SH-SY5Y (cell line): ENCODE measurements around the gene CLMN.
A peak's percentile ranks its signal among the peaks of the same experiment; 100 is the strongest.

ENCODE experiments used
- GATA2 ChIP-seq: IDR thresholded peaks from 2 replicates; pipeline ENCODE4 v1.6.1; 2011; ENCODE audit warnings: mild to moderate bottlenecking, low read depth, low read length
- GATA3 ChIP-seq: IDR thresholded peaks from 2 replicates; pipeline ENCODE4 v1.6.1; 2011; ENCODE audit warnings: low read depth, mild to moderate bottlenecking, low read length, moderate library complexity

CLMN gene

DNA sequence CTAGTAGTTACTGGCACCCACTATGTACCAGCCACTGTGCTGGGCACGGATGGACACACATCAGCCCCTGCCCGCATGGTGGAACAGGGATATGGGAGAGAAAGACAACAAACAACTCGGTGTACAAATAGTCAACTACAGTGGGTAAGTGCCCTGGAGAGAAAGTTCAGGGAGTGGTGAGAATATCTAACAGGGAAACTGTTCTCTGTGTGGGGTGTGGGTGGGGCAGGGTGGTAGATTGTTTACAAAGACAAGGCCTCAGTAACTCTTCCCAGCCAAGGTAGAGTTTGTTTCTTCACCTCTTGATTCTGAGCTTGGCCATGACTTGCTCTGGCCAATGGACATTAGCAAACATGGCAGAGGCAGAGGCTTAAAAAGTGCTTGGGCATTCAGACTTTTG, 12.9 kb upstream of the CLMN start:
- no peak for TF ChIP-seq GATA3
- TF ChIP-seq GATA2, result no peak

DNA sequence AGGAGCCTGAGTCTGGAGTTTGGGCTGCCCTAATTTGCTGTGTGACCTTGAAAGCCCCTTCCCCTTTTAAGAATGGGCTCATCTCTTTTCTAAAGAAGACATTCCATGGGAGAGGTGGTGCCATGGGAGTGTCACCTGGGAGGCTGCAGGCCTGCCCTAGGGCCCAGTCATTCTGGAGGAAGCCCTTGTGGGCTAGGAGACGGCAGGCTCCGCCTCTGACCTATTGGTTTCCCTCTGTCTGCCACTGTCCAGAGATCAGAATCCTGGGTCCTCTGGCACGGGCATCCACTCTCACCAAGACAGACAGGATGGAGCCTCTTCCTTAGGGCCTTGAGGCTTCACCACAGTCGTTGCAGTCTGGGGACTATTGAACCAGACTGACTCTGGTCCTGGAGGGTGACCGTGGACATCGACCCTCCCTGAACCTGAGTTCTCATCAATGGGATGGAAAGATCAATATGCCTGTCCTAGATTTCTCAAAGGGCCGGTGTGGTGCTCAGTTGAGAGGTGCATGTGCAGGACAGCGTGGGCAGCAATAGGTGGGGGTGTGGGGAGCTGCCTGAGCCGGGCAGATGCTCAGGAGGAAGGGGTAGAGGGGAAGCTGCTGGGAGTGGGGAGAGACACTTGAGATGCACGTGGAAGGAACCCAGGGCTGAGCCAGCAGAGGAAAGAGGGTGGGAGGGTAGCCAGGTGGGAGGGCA, 12.2 kb upstream of the CLMN start:
- TF ChIP-seq GATA3 (no peak), GATA2 (no peak)

DNA sequence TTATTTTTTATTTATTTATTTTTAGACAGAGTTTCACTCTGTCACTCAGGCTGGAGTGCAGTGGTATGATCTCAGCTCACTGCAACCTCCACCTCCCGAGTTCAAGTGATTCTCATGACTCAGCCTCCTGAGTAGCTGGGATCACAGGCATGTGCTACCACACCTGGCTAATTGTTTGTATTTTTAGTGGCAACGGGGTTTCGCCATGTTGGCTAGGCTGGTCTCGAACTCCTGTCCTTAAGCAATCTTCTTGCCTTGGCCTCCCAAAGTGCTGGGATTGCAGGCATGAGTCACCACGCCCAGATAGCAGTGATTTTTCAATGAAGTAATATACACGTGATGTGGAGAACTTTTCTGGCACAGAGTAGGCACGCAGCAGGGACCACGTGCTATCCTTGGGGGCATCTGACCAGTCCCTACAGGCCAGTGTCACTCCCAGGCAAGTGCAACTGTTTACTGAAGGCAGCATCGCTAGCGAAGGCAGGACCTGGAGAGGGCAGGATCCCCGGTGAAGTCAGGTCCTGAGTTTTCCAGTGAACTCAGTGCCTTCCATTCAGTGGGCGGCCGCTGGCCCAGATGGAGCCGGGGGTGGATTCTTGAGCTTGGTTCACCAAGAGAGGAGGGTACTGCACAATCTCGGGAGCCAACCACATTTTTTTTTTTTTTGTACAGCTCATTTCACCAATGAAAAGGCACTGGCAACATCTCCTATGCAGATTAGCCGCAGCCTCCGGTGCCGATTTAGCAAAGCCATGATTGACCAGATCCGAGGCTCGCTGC, 11.1 kb upstream of the CLMN start:
- TF ChIP-seq GATA3 (no peak), GATA2 (no peak)

DNA sequence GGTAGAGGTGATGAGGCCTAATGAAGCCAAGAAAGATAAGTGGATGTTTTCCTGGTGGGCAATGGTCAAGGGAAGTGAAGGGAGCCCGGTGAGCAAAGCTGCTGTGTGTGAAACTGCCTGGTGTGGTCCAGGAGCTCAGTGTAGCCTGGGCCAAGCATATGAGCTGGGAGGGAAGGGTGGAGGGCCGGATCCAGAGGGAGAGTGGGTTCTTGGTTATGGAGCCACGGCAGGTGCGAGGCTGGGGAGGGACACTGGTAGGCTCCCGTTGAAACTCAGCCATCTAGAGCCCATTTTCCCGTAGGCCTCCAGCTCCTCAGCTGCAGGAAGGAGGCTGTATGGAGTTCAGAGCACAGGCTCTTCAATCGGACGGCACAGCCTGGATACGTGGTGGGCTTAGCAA, 10.2 kb upstream of the CLMN start:
- TF ChIP-seq GATA3 (no peak), GATA2 (no peak)

DNA sequence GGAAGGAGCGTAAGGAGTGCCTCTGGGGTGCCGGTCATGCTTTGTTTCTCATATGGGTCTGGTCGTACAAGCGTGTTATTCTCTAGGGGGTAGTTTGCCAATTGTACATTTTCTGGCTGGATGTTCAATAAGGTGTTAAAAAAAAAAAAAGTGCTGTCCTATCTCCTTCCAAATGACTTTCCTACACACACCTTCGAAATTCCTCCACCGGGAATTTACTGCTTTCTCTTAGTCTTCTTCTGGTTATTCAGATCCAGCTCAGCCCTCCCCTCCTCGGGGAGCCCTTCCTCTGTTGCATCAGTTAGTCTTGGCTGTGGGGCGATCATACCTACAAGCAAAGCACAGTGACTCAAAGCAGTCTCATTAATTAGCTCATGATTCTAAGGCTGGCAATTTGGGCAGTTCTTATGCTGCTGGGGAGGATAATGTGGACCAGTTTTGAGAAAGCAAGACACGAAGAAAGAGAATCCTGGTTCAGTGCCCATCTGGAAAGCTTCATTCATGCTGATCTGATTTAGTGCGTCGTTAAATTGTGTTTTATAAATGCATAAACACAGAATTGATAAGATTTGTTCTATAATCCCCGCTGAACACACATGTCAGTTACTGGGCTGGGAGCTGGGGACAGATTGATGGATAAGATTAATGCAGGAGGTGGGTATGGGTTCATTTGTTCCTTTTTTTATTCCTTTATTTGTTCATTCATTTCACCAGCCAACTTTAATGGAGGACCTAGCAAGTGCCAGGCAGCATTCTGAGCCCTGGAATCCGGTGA, 9.2 kb upstream of the CLMN start:
- TF ChIP-seq GATA3 (no peak; the same call in 1 of the 2 replicates), GATA2 (peak; percentile 94)

DNA sequence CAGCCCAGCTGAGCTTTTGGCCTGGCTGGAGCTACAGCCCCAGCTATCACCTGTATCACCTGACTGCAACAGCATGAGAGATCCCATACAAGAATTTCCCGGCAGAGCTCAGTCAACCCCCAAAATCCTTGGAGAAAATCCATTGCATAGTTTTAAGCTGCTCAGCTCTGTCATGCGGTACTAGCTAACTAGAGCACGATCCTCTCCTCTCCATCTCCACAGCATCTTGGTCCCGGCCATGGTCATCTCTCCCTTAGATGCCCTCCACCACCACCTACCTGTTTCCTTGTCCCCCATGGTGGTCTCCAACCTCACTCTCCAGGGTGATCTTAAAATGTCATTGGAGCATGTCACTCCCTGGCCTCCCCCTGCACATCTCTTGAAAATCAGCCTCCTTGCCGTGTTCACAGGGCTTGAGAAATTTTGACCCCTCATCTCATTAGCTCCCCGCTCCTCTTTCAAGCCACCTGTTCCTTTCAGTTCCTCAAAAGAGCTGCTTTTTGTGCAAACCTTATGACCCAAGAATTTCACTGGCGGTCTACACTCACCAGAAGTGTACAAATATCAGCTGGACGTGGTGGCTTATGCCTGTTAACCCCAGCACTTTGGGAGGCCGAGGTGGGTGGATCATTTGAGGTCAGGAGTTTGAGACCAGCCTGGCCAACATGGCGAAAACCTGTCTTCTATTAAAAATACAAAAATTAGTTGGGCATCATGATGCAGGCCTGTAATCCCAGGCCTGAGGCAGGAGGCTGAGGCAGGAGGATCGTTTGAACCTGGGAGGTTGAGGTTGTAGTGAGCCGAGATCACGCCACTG, 8.1 kb upstream of the CLMN start:
- no peak for TF ChIP-seq GATA3
- TF ChIP-seq GATA2, result no peak

DNA sequence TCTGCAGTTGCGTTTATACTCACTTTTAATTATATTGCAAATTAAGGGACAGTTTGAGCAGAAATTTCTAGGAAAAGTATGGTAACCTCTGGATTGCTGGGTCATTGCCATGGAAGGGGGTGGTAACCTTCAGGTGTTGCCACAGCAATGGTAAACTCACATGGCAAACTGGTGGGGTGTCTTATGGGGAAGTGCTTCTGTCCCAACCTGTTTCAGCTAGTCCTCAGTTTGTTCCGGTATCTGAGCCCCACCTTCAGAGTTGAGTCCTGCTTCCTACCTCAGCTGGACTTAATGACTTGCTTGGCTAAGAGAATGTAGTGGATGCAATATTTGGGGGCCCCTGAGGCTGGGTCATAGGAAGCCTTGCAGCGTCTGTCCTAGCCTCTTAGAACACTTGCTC, 7.3 kb upstream of the CLMN start:
- TF ChIP-seq GATA3 (no peak), GATA2 (no peak)

DNA sequence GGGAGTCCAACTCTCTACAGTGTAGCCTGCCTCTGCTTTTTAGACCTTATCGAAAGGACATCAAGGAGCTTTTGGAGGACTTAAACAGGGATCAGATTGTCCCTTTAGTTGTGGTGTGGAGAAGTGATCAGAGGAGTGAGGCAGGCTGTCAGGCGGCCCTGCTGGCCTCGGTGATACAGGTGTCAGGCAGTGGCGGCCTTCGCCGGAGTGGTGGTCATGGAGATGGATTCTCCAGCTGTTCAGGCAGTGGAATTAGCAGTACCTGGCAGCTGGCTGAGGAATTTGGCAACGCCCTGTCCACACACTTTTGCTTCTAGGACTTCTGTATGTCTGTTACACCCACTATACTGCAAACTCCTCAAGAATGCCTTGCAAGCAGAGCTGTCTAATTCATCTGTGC, 4.2 kb upstream of the CLMN start:
- no peak for TF ChIP-seq GATA3
- TF ChIP-seq GATA2, result no peak

DNA sequence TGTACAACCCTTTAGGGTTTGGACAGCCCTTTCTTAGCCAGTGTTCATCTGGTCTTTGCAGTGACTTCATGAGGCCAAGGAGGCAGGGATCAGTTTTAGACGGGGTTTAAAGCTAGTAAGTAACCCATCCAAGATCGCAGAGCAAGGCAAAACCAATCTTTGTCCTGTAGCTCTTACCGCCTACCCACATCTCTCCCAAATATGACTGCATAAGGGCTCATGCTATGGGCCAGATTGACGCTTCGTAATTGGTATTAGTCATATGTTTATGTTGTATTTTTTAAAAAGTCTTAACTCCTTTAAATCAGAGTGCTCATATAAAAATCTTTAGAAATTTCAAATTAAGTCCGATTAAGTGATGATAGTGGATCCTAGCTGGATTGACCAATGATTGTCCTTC, 3.7 kb upstream of the CLMN start:
- TF ChIP-seq GATA3, result no peak
- no peak for TF ChIP-seq GATA2

DNA sequence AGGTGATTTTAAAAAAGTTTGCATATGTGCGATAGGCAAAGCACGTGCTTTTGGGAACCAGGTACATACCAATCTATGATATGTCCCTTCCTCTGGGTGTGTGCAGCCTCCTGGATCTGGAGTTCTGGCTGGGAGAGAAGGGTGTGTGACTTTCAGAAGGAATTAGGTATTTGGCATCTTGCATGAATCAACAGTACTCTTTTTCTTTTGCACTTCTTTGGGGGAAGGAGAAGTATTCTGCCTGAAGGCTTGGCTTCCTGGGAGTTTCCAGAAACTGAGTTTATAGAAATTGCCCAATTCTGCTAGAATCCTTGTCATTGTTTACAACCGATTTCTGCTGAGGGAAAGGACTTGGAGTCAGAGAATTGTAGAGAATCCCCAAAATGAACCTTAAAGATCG, 2.9 kb upstream of the CLMN start:
- no peak for TF ChIP-seq GATA2
- no peak for TF ChIP-seq GATA3

DNA sequence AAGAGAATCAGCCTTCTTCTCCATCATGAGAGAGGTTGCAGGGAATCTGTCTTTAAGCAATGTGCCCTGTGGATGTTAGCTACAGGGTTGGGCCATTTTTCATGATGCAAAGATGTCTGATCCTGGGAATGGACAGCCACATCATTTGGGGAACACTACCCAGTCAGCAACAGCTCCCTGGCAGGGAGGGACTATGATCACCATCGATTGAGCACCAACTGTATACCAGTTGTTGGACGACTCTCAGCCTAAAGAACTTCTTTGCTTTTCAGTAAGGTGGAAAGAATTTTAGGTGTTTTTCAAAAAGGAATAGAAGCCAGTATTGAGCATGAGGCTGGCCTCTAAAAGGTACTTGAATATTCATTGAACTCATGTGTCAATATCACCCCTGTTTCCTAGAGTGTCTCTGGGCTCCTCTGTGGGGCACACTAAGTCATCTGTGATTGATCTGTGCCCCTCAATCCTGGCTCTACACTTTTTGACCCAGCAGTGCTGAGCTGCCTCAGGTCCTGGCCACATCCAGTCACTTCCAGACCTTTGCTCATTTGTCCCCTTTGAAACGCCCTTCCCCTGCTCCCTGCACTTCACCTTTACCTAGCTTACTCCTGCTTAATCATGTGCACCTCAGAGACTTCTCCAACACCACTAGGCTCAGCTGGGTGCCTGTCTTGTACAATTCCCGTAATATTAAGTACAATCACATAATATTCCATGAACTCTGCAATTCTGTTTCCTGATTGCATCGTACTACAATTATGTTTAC, 2.2 kb upstream of the CLMN start:
- no peak for TF ChIP-seq GATA2
- no peak for TF ChIP-seq GATA3

DNA sequence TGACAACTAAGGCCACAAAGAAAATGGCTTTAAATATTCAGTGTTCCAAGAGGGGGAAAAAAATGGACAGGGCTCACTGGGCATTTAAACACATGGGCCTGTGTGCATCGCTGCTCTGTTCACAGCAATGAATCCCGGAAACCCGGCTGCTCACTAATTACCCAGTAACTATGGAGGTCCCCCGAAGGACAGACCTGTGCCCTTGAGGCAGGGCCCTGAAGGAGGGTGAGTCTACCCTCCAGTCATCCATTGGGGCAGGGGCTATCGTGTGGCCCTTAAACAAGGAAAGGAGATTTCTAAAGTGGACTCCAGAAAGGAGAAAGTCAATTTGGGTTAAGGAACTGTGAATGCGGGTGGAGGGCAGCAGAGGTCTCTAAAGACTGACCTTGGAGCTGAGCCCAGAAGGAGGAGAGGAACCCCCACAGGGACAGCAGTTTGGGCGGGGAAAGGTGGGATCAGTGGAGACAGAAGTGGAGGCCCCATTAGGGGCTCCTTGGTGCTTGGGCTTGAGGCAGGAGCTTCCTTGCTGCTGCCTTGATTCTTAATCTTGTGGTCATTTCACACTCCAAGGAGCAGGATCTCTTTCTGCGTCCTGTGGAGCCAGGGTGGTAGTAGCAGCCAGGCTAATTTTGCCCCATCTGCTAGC, 1.4 kb upstream of the CLMN start:
- TF ChIP-seq GATA2 (no peak), GATA3 (no peak)
